HL-60 (cell line): ENCODE results near the gene WIZ. TPM values are rescaled to one million over a fixed set of nuclear protein-coding genes. Genes with fewer than 3 reads are reported as not detected.

Experiments used
- DNase-seq, 2 experiments: peaks; one replicate each; pipeline ENCODE4 v3.0.0-alpha.2; 2010 to 2020; ENCODE audit warnings: low read depth in 1 of 2, low spot score in 1 of 2
- H3K27ac ChIP-seq: fragments of 250-450 bp; sonication (Bioruptor Pico); replicated peaks from 2 replicates; pipeline ENCODE4 v1.5.1; 2020; ENCODE audit warnings: mild to moderate bottlenecking, moderate library complexity
- H3K27me3 ChIP-seq: fragments of 250-450 bp; sonication (Bioruptor Pico); 2 replicates; pipeline ENCODE4 v1.5.1; 2021; ENCODE audit warnings: mild to moderate bottlenecking, moderate library complexity; ENCODE audit not compliant: insufficient read depth, poor library complexity, severe bottlenecking
- H3K4me3 ChIP-seq: replicated peaks from 2 replicates; pipeline ENCODE4 v1.5.1; 2011; ENCODE audit warnings: mild to moderate bottlenecking, control low read depth, low read length; ENCODE audit not compliant: insufficient read depth
- CTCF ChIP-seq: IDR thresholded peaks from one replicate; pipeline ENCODE4 v1.5.1; 2011; ENCODE audit warnings: low read length, control low read depth, inconsistent platforms; ENCODE audit not compliant: insufficient read depth
- GABPA ChIP-seq: IDR thresholded peaks from 2 replicates; pipeline ENCODE4 v1.6.1; 2012; ENCODE audit warnings: low read depth
- POLR2AphosphoS5 ChIP-seq: IDR thresholded peaks from 2 replicates; pipeline ENCODE4 v1.6.1; 2012; ENCODE audit warnings: low read depth
- SPI1 ChIP-seq: IDR thresholded peaks from 2 replicates; pipeline ENCODE4 v1.6.1; 2012; ENCODE audit warnings: low read depth, mild to moderate bottlenecking, borderline replicate concordance
- microRNA-seq: library from miRNA; unstranded; fragments of <30 nt; microRNA quantifications from one replicate; pipeline ENCODE4, GENCODE V29; 2018
- TF ChIP-seq, protein P1 (sequence below): IDR thresholded peaks from 2 replicates; pipeline ENCODE4 v1.6.1; 2012; ENCODE audit warnings: low read depth; ENCODE audit not compliant: insufficient replicate concordance

Gene WIZ

DNA sequence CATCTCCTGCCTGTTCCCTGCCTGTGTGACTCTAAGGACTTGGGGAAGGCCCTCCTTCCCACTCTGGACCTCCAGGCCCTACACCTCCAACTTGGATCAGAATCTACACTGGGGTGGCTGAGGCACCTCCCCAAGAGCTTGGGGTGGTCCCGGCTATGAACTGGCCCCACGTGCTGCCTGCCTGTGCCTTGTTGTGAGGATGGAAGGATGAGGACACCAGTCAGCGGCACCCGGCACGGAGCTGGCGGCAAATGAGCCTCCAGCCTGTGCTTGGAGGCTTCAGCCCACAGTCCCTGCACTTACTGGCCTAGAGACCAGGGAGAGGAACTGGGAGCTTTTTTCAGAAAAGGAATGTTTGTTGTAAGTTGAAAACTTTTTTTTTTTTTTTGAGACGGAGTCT is 78.6 kb downstream of the WIZ start:
- Histone ChIP-seq H3K27ac (no peak overlapping the region), H3K27me3 (no peaks in the 10 kb centered on the region), H3K4me3 (no peak overlapping the region)
- DNase-seq = no peak
- TF ChIP-seq POLR2AphosphoS5 (no peak), SPI1 (no peak), CTCF (no peak), GABPA (no peak)
- TF ChIP-seq, protein P1, sequence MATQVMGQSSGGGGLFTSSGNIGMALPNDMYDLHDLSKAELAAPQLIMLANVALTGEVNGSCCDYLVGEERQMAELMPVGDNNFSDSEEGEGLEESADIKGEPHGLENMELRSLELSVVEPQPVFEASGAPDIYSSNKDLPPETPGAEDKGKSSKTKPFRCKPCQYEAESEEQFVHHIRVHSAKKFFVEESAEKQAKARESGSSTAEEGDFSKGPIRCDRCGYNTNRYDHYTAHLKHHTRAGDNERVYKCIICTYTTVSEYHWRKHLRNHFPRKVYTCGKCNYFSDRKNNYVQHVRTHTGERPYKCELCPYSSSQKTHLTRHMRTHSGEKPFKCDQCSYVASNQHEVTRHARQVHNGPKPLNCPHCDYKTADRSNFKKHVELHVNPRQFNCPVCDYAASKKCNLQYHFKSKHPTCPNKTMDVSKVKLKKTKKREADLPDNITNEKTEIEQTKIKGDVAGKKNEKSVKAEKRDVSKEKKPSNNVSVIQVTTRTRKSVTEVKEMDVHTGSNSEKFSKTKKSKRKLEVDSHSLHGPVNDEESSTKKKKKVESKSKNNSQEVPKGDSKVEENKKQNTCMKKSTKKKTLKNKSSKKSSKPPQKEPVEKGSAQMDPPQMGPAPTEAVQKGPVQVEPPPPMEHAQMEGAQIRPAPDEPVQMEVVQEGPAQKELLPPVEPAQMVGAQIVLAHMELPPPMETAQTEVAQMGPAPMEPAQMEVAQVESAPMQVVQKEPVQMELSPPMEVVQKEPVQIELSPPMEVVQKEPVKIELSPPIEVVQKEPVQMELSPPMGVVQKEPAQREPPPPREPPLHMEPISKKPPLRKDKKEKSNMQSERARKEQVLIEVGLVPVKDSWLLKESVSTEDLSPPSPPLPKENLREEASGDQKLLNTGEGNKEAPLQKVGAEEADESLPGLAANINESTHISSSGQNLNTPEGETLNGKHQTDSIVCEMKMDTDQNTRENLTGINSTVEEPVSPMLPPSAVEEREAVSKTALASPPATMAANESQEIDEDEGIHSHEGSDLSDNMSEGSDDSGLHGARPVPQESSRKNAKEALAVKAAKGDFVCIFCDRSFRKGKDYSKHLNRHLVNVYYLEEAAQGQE = no peak

Small RNA genes lying within 50 kb of the gene (microRNA-seq; reads per million reads assigned to microRNA genes)
- gene MIR1470 = not detected
